Central memory CD8-positive, alpha-beta T cell (primary cell): Measurements from ENCODE around the gene KIF2C.
"Not testable (repeated sequence)": the region's sequence is repeated elsewhere in the genome, so short reads cannot be mapped to it uniquely, and the experiment has no call there.

Source experiments
- ATAC-seq: fragments of 150-1000 bp; cut with Tn5 transposase; replicated peaks from 2 replicates; pipeline ENCODE4 v1.10.0; 2022; ENCODE audit warnings: mild to moderate bottlenecking, moderate FRiP score, moderate number of reproducible peaks; ENCODE audit not compliant: poor library complexity, severe bottlenecking; ENCODE audit errors: extremely low read depth
- DNase-seq, 2 donors: peaks; one replicate each; pipeline ENCODE4 v3.0.0; 2021; ENCODE audit warnings: low spot score in 2 of 2
- H3K27ac Mint-ChIP-seq: one replicate; pipeline ENCODE4 v1.8.0; 2022; ENCODE audit warnings: low read depth, mild to moderate bottlenecking, moderate library complexity, mixed read lengths
- H3K27me3 Mint-ChIP-seq: one replicate; pipeline ENCODE4 v1.8.0; 2022; ENCODE audit warnings: mixed read lengths
- H3K36me3 Mint-ChIP-seq: one replicate; pipeline ENCODE4 v1.8.0; 2022; ENCODE audit warnings: mild to moderate bottlenecking, moderate library complexity, mixed read lengths; ENCODE audit not compliant: insufficient read depth
- H3K4me1 Mint-ChIP-seq: one replicate; pipeline ENCODE4 v1.8.0; 2022; ENCODE audit warnings: mixed read lengths
- H3K4me3 Mint-ChIP-seq: one replicate; pipeline ENCODE4 v1.8.0; 2022; ENCODE audit warnings: mild to moderate bottlenecking, moderate library complexity, mixed read lengths
- H3K9me3 Mint-ChIP-seq: one replicate; pipeline ENCODE4 v1.8.0; 2022; ENCODE audit warnings: mixed read lengths

KIF2C gene

GRCh38 chr1:44723496-44724295 is 15.9 kb upstream of the KIF2C start:
- Mint-ChIP-seq H3K27me3 (no peaks in the 10 kb centered on the region), H3K9me3 (no peaks in the 10 kb centered on the region), H3K27ac (peak overlapping the region; percentile 12), H3K4me1 (peaks cover 57% of the 10 kb centered on the region), H3K36me3 (peaks cover 18% of the 10 kb centered on the region), H3K4me3 (peak overlapping the region; percentile 62)
- DNase-seq (no peak), ATAC-seq (no peak)

GRCh38 chr1:44724296-44724954 is 15.2 kb upstream of the KIF2C start:
- no peak for DNase-seq
- H3K36me3 Mint-ChIP-seq: peaks cover 18% of the 10 kb centered on the region
- H3K27me3 Mint-ChIP-seq: no peaks in the 10 kb centered on the region
- H3K4me3 Mint-ChIP-seq: peak overlapping the region; percentile 46
- H3K4me1 Mint-ChIP-seq: peaks cover 57% of the 10 kb centered on the region
- H3K27ac Mint-ChIP-seq: no peak overlapping the region
- ATAC-seq: no peak
- no peaks in the 10 kb centered on the region for H3K9me3 Mint-ChIP-seq

GRCh38 chr1:44724955-44725698 is 14.5 kb upstream of the KIF2C start:
- no peak for ATAC-seq
- no peaks in the 10 kb centered on the region for H3K9me3 Mint-ChIP-seq
- peaks cover 18% of the 10 kb centered on the region for H3K36me3 Mint-ChIP-seq
- no peaks in the 10 kb centered on the region for H3K27me3 Mint-ChIP-seq
- H3K27ac Mint-ChIP-seq: no peak overlapping the region
- no peak for DNase-seq
- H3K4me3 Mint-ChIP-seq: peak overlapping the region; percentile 46
- H3K4me1 Mint-ChIP-seq: peaks cover 55% of the 10 kb centered on the region

GRCh38 chr1:44730741-44731512 is 8.7 kb upstream of the KIF2C start, which contains the start of gene RNU5D-1:
RNU5D-1 (minus strand) TSS chr1:44731170.
- Mint-ChIP-seq H3K4me3 (peak within 1 kb of the TSS; percentile 71), H3K9me3 (no peaks in the 10 kb centered on the region), H3K27ac (peak within 1 kb of the TSS; percentile 100), H3K36me3 (peaks cover 10% of the 10 kb centered on the region), H3K4me1 (peaks cover 22% of the 10 kb centered on the region), H3K27me3 (no peaks in the 10 kb centered on the region)
- DNase-seq (peak; percentile 89), ATAC-seq (peak; percentile 84)

DNA sequence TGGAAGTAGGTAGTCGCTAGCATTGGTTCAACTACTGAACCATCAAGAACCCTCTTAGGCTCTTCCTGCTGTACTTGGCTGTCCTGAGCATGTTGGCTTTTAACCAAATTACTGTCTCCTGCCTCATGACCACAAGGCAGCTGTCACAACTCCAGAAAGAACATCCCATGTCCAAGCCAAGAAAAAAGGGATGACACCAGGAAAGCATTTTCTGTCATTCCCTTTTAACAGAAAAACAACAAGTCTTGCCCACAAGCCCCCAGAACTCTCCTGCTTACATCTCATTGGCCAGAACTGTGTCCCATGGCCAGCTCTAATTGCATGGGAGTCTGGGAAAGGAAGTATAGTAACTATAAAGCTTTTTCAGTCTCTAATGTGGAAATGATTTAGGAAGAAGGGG is 6.3 kb upstream of the KIF2C start:
- no peak for DNase-seq
- Mint-ChIP-seq H3K27me3 (no peaks in the 10 kb centered on the region), H3K36me3 (peaks cover 10% of the 10 kb centered on the region), H3K4me3 (no peak overlapping the region), H3K4me1 (peaks cover 15% of the 10 kb centered on the region), H3K27ac (no peak overlapping the region), H3K9me3 (no peaks in the 10 kb centered on the region)
- ATAC-seq: no peak

DNA sequence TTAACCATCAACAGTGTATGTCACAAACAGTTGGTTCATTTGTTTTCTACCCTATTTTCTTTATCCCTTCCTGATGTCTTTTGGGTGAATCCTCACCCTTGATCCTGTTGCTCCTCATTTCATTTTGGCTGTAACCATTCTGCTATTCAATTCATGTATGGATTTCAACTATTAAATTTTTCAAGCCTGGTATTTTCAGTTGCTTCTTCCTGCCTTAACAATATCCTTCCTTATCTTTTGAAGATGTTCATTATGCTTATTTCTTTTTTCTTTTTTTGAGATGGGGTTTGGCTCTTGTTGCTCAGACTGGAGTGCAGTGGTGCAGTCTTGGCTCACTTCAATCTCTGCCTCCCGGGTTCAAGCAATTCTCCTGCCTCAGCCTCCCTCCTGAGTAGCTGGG is 5.9 kb upstream of the KIF2C start:
- no peaks in the 10 kb centered on the region for H3K9me3 Mint-ChIP-seq
- DNase-seq (no peak), ATAC-seq (no peak)
- H3K4me1 Mint-ChIP-seq: peaks cover 14% of the 10 kb centered on the region
- H3K27ac Mint-ChIP-seq: no peak overlapping the region
- no peaks in the 10 kb centered on the region for H3K27me3 Mint-ChIP-seq
- no peak overlapping the region for H3K4me3 Mint-ChIP-seq
- H3K36me3 Mint-ChIP-seq: peaks cover 10% of the 10 kb centered on the region

GRCh38 chr1:44735992-44736391 is 3.6 kb upstream of the KIF2C start:
- peaks cover 10% of the 10 kb centered on the region for H3K36me3 Mint-ChIP-seq

DNA sequence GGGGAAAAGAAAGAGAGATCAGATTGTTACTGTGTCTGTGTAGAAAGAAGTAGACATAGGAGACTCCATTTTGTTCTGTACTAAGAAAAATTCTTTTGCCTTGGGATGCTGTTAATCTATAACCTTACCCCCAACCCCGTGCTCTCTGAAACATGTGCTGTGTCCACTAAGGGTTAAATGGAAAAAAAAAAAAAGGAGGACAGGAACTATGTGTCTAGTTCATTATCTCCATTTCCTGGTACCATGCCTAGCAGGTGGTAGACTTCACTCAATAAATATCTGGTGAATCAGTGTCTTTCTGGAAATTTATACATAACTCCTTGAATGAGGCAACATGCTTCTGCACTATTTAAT is 707 bp upstream of the KIF2C start:
- ATAC-seq, H3K27me3 Mint-ChIP-seq: not testable (repeated sequence)
- peak overlapping the region; percentile 82 for H3K4me3 Mint-ChIP-seq

More at GRCh38 chr1:44735992-44736391, 3.6 kb upstream of the KIF2C start:
- no peaks in the 10 kb centered on the region for H3K9me3 Mint-ChIP-seq
- ATAC-seq (no peak), DNase-seq (no peak)
- no peak overlapping the region for H3K4me3 Mint-ChIP-seq
- H3K27me3 Mint-ChIP-seq: no peaks in the 10 kb centered on the region
- no peak overlapping the region for H3K27ac Mint-ChIP-seq
- peaks cover 14% of the 10 kb centered on the region for H3K4me1 Mint-ChIP-seq

GRCh38 chr1:44740179-44740617 is 561 bp downstream of the KIF2C start:
- Mint-ChIP-seq H3K4me1 (peaks cover 11% of the 10 kb centered on the region), H3K36me3 (peaks cover 7% of the 10 kb centered on the region), H3K27ac (peak overlapping the region; percentile 82), H3K27me3 (no peaks in the 10 kb centered on the region), H3K9me3 (no peaks in the 10 kb centered on the region), H3K4me3 (peak overlapping the region; percentile 82)
- no peak for ATAC-seq
- DNase-seq: no peak

More for the DNA sequence above, 707 bp upstream of the KIF2C start:
- not testable (repeated sequence) for DNase-seq, H3K36me3 Mint-ChIP-seq, H3K9me3 Mint-ChIP-seq
- Mint-ChIP-seq H3K4me1 (peaks cover 11% of the 10 kb centered on the region), H3K27ac (peak overlapping the region; percentile 82)

GRCh38 chr1:44743211-44743610 is 3.6 kb downstream of the KIF2C start:
- H3K4me1 Mint-ChIP-seq: peaks cover 11% of the 10 kb centered on the region
- no peaks in the 10 kb centered on the region for H3K27me3 Mint-ChIP-seq
- H3K9me3 Mint-ChIP-seq: no peaks in the 10 kb centered on the region
- H3K27ac Mint-ChIP-seq: no peak overlapping the region
- no peak for DNase-seq
- peaks cover 7% of the 10 kb centered on the region for H3K36me3 Mint-ChIP-seq
- H3K4me3 Mint-ChIP-seq: no peak overlapping the region
- ATAC-seq: no peak

DNA sequence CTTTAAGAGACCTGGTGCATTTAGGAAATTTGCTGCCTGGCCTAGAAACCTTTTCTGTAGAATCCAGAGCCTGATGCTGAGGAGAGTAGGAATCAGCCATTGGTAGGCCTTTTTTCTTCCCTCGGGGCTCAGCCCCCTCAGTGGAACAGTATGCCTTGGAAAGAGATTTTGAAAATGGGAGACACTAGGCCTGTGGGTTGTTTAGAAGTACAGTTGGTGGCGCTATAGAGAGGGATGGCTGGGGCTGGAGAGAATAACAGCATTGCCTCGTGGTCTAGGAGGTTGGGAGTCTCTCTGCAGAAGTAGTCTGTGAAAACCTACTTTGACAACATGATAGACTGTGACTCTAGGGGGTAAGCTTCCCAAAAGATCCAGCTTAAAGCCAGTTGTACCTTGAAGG is 8.2 kb downstream of the KIF2C start:
- Mint-ChIP-seq H3K27ac (no peak overlapping the region), H3K36me3 (peaks cover 4% of the 10 kb centered on the region), H3K9me3 (no peaks in the 10 kb centered on the region), H3K4me1 (no peaks in the 10 kb centered on the region), H3K27me3 (no peaks in the 10 kb centered on the region), H3K4me3 (no peak overlapping the region)
- DNase-seq (no peak), ATAC-seq (no peak)

- no peaks in the 10 kb centered on the region for H3K4me1 Mint-ChIP-seq
- H3K9me3 Mint-ChIP-seq: no peaks in the 10 kb centered on the region
- DNase-seq: no peak
- no peak for ATAC-seq
- H3K27ac Mint-ChIP-seq: no peak overlapping the region
- no peak overlapping the region for H3K4me3 Mint-ChIP-seq
- no peaks in the 10 kb centered on the region for H3K27me3 Mint-ChIP-seq
- H3K36me3 Mint-ChIP-seq: peaks cover 2% of the 10 kb centered on the region
Measured at GRCh38 chr1:44757420-44757819, 17.8 kb downstream of the KIF2C start.
